ENCODE results near the gene IFITM5. TPM values are rescaled to one million over a fixed set of nuclear protein-coding genes. Genes with fewer than 3 reads are reported as not detected.
A peak's percentile ranks its signal among the peaks of the same experiment; 100 is the strongest.

The IFITM5 gene
- total RNA-seq, 1 donor from 2014 or later = not detected

- no peak for DNase-seq
Measured at GRCh38 chr11:282630-283360, 16.5 kb downstream of the IFITM5 start.

- no peak for DNase-seq
Measured at GRCh38 chr11:282171-282570, 17.2 kb downstream of the IFITM5 start.

- DNase-seq = no peak
Measured at GRCh38 chr11:281486-282161, 17.7 kb downstream of the IFITM5 start.

GRCh38 chr11:280706-281485 lies 18.4 kb downstream of the IFITM5 start:
- DNase-seq = no peak

- DNase-seq = peak; percentile 53
Measured at GRCh38 chr11:279966-280705, 19.2 kb downstream of the IFITM5 start.

GRCh38 chr11:279040-279965 lies 20.0 kb downstream of the IFITM5 start:
- DNase-seq = no peak

GRCh38 chr11:278001-278951 lies 21.1 kb downstream of the IFITM5 start, which contains the start of gene NLRP6:
Gene NLRP6, plus strand, starts transcription at chr11:278407. Its CDS starts 163 bp downstream, at chr11:278570.
- no peak for DNase-seq

GRCh38 chr11:276219-276618 lies 23.1 kb downstream of the IFITM5 start:
- no peak for DNase-seq

GRCh38 chr11:272931-273198 lies 26.5 kb downstream of the IFITM5 start:
- DNase-seq = no peak

GRCh38 chr11:272195-272930 lies 27.0 kb downstream of the IFITM5 start:
- DNase-seq = no peak

- DNase-seq = no peak
Measured at GRCh38 chr11:271319-271715, 28.0 kb downstream of the IFITM5 start.

GRCh38 chr11:270451-271318 lies 28.6 kb downstream of the IFITM5 start:
- DNase-seq = no peak

GRCh38 chr11:269146-269890 lies 30.0 kb downstream of the IFITM5 start:
- DNase-seq = no peak

- DNase-seq = peak; percentile 39
Measured at GRCh38 chr11:268716-269145, 30.6 kb downstream of the IFITM5 start.

GRCh38 chr11:267491-267994 lies 31.8 kb downstream of the IFITM5 start:
- no peak for DNase-seq

GRCh38 chr11:266676-267439 lies 32.5 kb downstream of the IFITM5 start:
- DNase-seq = no peak

GRCh38 chr11:261624-262023 lies 37.7 kb downstream of the IFITM5 start:
- no peak for DNase-seq
